GM12878 (cell line): ENCODE results near the gene STIL. TPM values are rescaled to one million over a fixed set of nuclear protein-coding genes. Genes with fewer than 3 reads are reported as not detected.

Experiments used
- ATAC-seq: fragments of 200-7000 bp; cut with Tn5 transposase; 3 replicates; pipeline ENCODE4 v1.9.1; 2020; ENCODE audit warnings: mild to moderate bottlenecking, moderate library complexity
- BruUV-seq: library from RNA; stranded (reverse); fragments of 400-500 nt; replicated peaks from 2 replicates; lab custom pipeline; 2021; lab: Mats Ljungman, UMichigan
- CTCF ChIA-PET: fragments of 300-600 bp; sonication (Branson Sonifier 250); formaldehyde crosslinking; extraction: SDS; loops from one replicate; lab custom pipeline; 2021; ENCODE audit warnings: inconsistent platforms; lab: Yijun Ruan, JAX
- POLR2A ChIA-PET: fragments of 350-600 bp; formaldehyde crosslinking; extraction: SDS; loops from one replicate; lab custom pipeline; 2021; ENCODE audit warnings: inconsistent platforms; lab: Charles Lee
- RAD21 ChIA-PET: fragments of 300-600 bp; sonication (Branson Sonifier 250); formaldehyde crosslinking; loops from one replicate; lab custom pipeline; 2023; ENCODE audit warnings: antibody characterized with exemption; ENCODE audit not compliant: unreplicated experiment; lab: Charles Lee
- SMC1A ChIA-PET: fragments of 300-600 bp; sonication (Branson Sonifier 250); formaldehyde crosslinking; loops from one replicate; lab custom pipeline; 2023; ENCODE audit not compliant: unreplicated experiment, uncharacterized antibody; lab: Charles Lee
- DNase-seq: peaks from one replicate; pipeline ENCODE4 v3.0.0-alpha.2; 2011; ENCODE audit warnings: low read depth, low spot score
- FAIRE-seq: peaks from 3 replicates; lab custom pipeline; 2011; peaks lifted over from hg19 to GRCh38; lab: Jason Lieb, UNC
- H2AFZ ChIP-seq: 2 replicates; pipeline ENCODE4 v1.6.0; 2011; ENCODE audit warnings: low read depth, low read length, control low read depth; ENCODE audit not compliant: control insufficient read depth
- H3K27ac ChIP-seq: 2 replicates; pipeline ENCODE4 v1.5.1; 2011; ENCODE audit warnings: control low read depth; ENCODE audit not compliant: control insufficient read depth, insufficient read depth
- H3K27me3 ChIP-seq, 2 experiments: replicated peaks in 1 of 2; 2 replicates each; pipeline versions ENCODE4 v1.6.0 to v1.6.1; 2011; ENCODE audit warnings: low read length in 1 of 2; ENCODE audit not compliant: control insufficient read depth in 2 of 2, insufficient read depth in 2 of 2
- H3K36me3 ChIP-seq, 2 experiments: 2 replicates each; pipeline ENCODE4 v1.5.1; 2011; ENCODE audit warnings: low read length in 1 of 2; ENCODE audit not compliant: control insufficient read depth in 2 of 2, insufficient read depth in 2 of 2
- H3K4me1 ChIP-seq: 2 replicates; pipeline ENCODE4 v1.6.1; 2011; ENCODE audit warnings: mild to moderate bottlenecking, low read length, moderate library complexity, mixed read lengths; ENCODE audit not compliant: control insufficient read depth, insufficient read depth
- H3K4me2 ChIP-seq: 2 replicates; pipeline ENCODE4 v1.6.0; 2011; ENCODE audit warnings: control low read depth; ENCODE audit not compliant: control insufficient read depth, insufficient read depth
- H3K4me3 ChIP-seq: fragments of 200-600 bp; sonication (generic); 2 replicates; pipeline ENCODE4 v1.5.1; 2016
- H3K79me2 ChIP-seq: 2 replicates; pipeline ENCODE4 v1.6.0; 2011; ENCODE audit warnings: low read length; ENCODE audit not compliant: control insufficient read depth, insufficient read depth
- H3K9ac ChIP-seq: 2 replicates; pipeline ENCODE4 v1.8.0; 2011; ENCODE audit warnings: low read length, control low read depth, mixed read lengths; ENCODE audit not compliant: control insufficient read depth, insufficient read depth
- H3K9me3 ChIP-seq: replicated peaks from 3 replicates; pipeline ENCODE4 v1.5.1; 2011; ENCODE audit warnings: mild to moderate bottlenecking, low read length; ENCODE audit not compliant: control insufficient read depth, insufficient read depth
- H4K20me1 ChIP-seq: 2 replicates; pipeline ENCODE4 v1.6.0; 2011; ENCODE audit not compliant: control insufficient read depth, insufficient read depth
- PAX8 ChIP-seq: fragments of 450-650 bp; IDR thresholded peaks from 2 replicates; pipeline ENCODE4 v1.6.1; 2017; ENCODE audit warnings: mild to moderate bottlenecking, moderate library complexity
- WGBS: methylation state at CpG from one replicate; pipeline ENCODE4 v1.1.6; 2016; ENCODE audit warnings: low lambda C conversion rate; ENCODE audit not compliant: insufficient replicate concordance, insufficient coverage; ENCODE audit errors: missing lambda C conversion rate; 5-methylcytosine and 5-hydroxymethylcytosine counted together
- in situ Hi-C: fragments of 300-500 bp; cut with MboI; formaldehyde crosslinking; loops from 9 replicates; pipeline ENCODE4 v1.14.3; 2018; ENCODE audit warnings: mixed read lengths
- intact Hi-C: fragments of 100-400 bp; cut with micrococcal nuclease; formaldehyde crosslinking; loops from one replicate; pipeline ENCODE4 v1.14.2; 2022; ENCODE audit not compliant: unreplicated experiment
- polyA plus RNA-seq, 11 experiments: library from polyadenylated mRNA; depleted of rRNA in 4 of 11; unstranded in 6 of 11; stranded (reverse) in 5 of 11; fragments of >200 nt; fragmentation: Nextera tagmentation in 4 of 11; fragmentation: Illumina TruSeq in 1 of 11; extraction: Ambion mirVana in 4 of 11; extraction: Trizol in 1 of 11; gene quantifications; 1 replicate in 1 of 11; 2 replicates in 10 of 11; pipeline versions ENCODE4 v1.2.1 to v1.2.3, GENCODE V29; 2011 to 2016; ENCODE audit warnings: inconsistent platforms in 2 of 11, missing spikeins in 2 of 11, low read depth in 1 of 11
- total RNA-seq, 4 experiments: library from RNA; depleted of rRNA in 3 of 4; stranded (reverse); fragments of >200 nt in 3 of 4; fragmentation: Illumina TruSeq in 1 of 4; extraction: Trizol in 1 of 4; gene quantifications; 2 replicates each; pipeline versions ENCODE4 v1.2.1 to v1.2.3, GENCODE V29; 2013 to 2021
- TF ChIP-seq, protein P1 (sequence below): IDR thresholded peaks from 2 replicates; pipeline ENCODE4 v1.6.1; 2012; ENCODE audit warnings: low read depth, low read length, improper control_type of control experiment
- TF ChIP-seq, protein P2 (sequence below): fragments of 450-650 bp; formaldehyde crosslinking; IDR thresholded peaks from 2 replicates; pipeline ENCODE4 v1.5.0; 2022; ENCODE audit warnings: mild to moderate bottlenecking, missing genetic modification characterization

Gene STIL
- total and polyA plus RNA-seq, 10 of the 15 experiments (the other 5 are each of a cell fraction or from before 2014, with no cell fraction given) = 6.0 to 35.1 (median 26.5) TPM

DNA sequence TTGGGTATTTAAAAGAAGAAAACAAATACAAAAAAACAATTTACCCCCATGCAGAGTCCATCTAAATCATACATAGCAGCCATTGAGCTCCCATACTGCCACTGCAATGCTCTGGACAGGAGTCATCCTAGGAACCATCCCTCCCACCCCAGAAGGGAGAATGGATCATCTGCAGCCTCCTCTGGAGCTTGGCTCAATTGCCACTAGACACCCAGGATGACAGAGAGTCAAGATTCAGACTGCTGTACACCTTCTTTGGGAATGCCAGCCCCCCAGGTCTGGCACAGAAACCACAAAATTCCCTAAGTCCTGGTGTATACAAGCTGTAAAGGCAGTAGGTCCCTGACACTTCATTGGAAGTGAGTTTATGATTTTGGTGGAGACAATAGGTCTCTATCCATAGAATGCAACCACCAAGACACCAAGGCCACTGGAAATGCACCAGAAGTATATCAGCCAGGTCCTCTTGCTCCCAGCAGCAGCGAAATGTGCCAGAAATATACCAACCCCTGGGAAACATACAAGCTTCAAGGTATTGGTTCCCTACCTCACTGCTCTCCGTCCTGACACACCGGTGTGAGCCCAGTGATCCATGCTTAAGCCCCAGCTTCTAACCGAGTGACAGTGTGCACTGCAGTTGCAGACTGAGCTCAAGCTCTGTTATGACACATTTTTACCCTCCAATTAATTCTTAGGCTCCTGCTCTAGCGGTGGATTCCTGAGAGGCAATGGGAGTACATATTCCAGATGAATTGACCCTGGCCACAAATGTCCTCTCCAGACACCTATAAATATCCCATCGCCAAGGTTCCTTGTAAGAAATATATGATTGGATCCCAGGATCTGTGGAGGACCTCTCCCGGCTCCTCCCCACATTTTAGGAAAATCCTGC is 86.4 kb downstream of the STIL start:
- ATAC-seq (no peak), DNase-seq (no peak), FAIRE-seq (no peak)
- WGBS = 50% methylated on average over 7 of the region's 7 CpGs
- no peak overlapping the region for H3K4me3 ChIP-seq
- in situ Hi-C loops (no loop called here), intact Hi-C loops (no loop called here)
- BruUV-seq = no TSS peak
- H3K4me2 ChIP-seq = no peak overlapping the region
- RAD21 ChIA-PET = no interaction called here
- SMC1A ChIA-PET = no interaction called here
- H3K9ac ChIP-seq = no peak overlapping the region
- H3K36me3 ChIP-seq = no peaks in the 10 kb centered on the region
- no peak overlapping the region for H2AFZ ChIP-seq
- H3K27me3 ChIP-seq = peaks cover 21 to 36% of the 10 kb centered on the region in 2 experiments
- peaks cover 3% of the 10 kb centered on the region; the same call in 1 of the 2 replicates for H3K4me1 ChIP-seq
- H3K27ac ChIP-seq = no peak overlapping the region
- H3K79me2 ChIP-seq = no peaks in the 10 kb centered on the region
- H3K9me3 ChIP-seq = no peaks in the 10 kb centered on the region
- POLR2A ChIA-PET = interaction anchor here (0.5 kb wide), 1 partner anchor 117 kb away, joined by 4 read pairs; no protein-coding TSS in a partner anchor
- TF ChIP-seq, protein P1, sequence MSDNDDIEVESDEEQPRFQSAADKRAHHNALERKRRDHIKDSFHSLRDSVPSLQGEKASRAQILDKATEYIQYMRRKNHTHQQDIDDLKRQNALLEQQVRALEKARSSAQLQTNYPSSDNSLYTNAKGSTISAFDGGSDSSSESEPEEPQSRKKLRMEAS = no peak
- TF ChIP-seq, protein P2, sequence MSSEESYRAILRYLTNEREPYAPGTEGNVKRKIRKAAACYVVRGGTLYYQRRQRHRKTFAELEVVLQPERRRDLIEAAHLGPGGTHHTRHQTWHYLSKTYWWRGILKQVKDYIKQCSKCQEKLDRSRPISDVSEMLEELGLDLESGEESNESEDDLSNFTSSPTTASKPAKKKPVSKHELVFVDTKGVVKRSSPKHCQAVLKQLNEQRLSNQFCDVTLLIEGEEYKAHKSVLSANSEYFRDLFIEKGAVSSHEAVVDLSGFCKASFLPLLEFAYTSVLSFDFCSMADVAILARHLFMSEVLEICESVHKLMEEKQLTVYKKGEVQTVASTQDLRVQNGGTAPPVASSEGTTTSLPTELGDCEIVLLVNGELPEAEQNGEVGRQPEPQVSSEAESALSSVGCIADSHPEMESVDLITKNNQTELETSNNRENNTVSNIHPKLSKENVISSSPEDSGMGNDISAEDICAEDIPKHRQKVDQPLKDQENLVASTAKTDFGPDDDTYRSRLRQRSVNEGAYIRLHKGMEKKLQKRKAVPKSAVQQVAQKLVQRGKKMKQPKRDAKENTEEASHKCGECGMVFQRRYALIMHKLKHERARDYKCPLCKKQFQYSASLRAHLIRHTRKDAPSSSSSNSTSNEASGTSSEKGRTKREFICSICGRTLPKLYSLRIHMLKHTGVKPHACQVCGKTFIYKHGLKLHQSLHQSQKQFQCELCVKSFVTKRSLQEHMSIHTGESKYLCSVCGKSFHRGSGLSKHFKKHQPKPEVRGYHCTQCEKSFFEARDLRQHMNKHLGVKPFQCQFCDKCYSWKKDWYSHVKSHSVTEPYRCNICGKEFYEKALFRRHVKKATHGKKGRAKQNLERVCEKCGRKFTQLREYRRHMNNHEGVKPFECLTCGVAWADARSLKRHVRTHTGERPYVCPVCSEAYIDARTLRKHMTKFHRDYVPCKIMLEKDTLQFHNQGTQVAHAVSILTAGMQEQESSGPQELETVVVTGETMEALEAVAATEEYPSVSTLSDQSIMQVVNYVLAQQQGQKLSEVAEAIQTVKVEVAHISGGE (CRISPR knock-in tag) = 0 out of 2 replicates have a peak, but pooled peaks have one; percentile 16
- no peak for TF ChIP-seq PAX8
- H4K20me1 ChIP-seq = no peaks in the 10 kb centered on the region
- CTCF ChIA-PET = interaction anchor here (0.6 to 1.6 kb wide), 3 partner anchors 33 to 49 kb away, joined by 3 to 4 read pairs (median 3); no protein-coding TSS in a partner anchor
